HG02588 (cell line): ENCODE measurements around the gene ASB18.

Experiments
- ATAC-seq: cut with Tn5 transposase; IDR thresholded peaks from one replicate; pipeline ENCODE4 v1.9.1; 2021; ENCODE audit warnings: mild to moderate bottlenecking, moderate library complexity; ENCODE audit not compliant: unreplicated experiment

Gene ASB18

DNA sequence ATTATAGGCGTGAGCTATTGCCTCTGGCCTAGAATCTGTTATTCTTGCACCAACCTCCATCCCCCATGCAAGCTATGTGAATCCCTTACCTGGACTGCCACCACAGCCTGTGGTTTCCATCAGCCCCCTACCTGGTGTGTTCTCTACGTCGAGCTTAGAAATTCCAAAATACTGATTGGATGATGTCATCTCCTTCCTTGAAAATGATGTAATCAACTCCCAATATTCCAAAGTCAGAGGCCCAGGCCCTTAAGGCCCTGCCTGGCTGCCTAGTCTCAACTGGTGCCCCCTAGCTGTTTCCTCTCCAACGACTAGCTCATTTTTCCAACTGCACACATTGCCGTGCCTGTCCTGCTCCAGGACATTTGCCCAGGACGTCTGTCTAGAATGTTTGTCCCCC is 54.7 kb downstream of the ASB18 start:
- ATAC-seq = no peak

DNA sequence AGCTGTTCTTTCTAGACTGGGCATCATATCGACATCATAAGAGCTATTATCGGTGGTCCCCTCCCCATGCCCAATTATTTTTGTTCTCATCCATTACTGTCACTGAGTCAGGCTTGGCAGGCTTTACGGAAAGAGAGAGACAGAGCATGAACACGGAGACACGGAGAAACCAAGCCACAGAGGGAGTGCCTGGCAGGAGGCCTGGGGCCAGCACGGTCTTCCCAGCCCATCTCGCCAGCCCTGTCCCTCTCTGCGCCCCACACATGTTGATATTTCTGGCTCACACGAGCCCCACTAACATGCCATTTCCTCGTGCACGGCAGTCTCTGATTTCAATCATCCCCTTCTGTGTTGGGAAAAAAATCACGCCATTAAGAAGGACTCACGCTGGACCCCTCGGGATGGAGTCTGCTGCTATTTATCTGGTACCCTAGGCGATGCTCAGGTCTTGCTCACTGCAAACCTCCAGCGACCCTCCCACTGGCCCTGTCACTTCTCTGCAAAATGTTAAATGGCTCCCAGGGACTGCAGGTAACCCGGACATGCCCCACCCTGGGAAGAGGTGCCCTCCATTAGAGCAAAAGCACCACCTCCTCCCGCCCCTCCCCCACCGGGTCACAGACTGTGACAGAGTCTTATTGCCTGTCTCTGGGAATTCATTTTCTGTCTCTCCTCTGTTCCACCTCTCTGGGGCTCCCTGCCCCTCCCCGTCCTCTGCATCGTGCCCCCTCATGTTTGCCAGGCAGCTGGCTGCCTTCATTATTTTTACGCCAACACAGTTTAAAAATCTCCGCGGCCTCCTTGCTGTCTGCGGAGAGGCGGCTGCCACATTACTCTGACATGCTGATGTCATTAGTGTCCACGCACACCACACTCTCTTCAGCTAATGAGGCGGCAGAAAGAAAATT is 55.9 kb downstream of the ASB18 start:
- ATAC-seq = no peak

GRCh38 chr2:236207472-236207871 is 56.7 kb downstream of the ASB18 start:
- no peak for ATAC-seq

- ATAC-seq = no peak
Measured at GRCh38 chr2:236205867-236206645, 58.1 kb downstream of the ASB18 start.

DNA sequence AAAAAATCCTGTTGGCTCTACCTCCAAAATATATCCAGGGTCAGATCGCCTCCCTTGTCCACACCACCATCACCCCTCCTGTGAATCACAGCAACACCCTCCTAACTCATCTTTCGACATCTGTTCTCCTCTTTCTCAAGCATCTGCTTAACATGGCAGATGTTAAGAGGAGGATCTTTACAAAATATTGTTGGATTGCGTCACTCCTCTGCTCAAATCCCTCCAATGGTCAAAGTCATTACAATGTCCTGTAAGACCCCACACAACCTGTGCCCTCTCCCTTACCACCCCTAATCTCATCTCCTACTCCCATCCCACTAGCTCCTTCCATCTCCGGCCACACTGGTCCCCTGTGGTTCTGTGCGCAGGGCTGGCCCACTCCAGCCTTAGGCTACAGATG is 59.3 kb downstream of the ASB18 start:
- ATAC-seq = no peak

DNA sequence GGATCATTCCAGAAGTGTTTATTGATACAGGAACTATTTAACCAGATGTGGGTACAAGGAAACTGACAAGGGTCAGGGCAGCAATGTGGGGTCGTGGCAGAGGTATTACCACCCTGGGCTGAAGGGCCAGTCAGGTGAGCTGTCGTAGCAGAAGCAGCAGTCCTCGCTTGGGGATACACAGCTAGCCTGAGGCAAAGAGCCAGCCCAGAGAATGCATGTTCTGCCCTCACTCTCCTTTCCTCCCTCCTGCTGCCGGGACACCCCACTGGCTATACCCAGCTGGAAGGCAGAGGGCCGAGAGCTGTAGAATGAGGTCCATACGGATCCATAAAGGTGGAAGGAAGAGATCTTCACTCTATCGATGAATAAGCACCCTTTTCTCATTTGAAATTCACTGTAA is 63.8 kb downstream of the ASB18 start:
- ATAC-seq = no peak

- no peak for ATAC-seq
Measured at GRCh38 chr2:236196366-236196765, 67.8 kb downstream of the ASB18 start.

DNA sequence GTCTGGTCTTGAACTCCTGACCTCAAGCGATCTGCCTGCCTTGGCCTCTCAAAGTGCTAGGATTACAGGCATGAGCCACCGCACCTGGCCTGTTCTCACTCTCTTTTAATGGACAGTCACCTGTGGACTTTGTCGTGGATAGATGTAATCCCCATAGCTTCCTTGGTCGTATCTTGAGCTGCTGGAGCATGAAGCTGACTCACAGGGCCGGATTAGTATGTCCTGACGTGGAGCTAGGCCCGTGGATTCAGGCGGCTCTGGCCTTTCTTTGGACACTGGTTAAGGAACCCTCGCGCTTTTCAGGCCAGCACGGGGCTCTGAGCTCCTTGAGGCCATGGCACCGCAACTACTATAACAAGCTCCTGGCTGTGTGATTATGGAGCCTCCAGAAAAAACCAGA is 68.5 kb downstream of the ASB18 start:
- ATAC-seq = no peak

GRCh38 chr2:236194786-236195185 is 69.4 kb downstream of the ASB18 start:
- ATAC-seq = no peak

- ATAC-seq = no peak
Measured at GRCh38 chr2:236193026-236193425, 71.2 kb downstream of the ASB18 start.

DNA sequence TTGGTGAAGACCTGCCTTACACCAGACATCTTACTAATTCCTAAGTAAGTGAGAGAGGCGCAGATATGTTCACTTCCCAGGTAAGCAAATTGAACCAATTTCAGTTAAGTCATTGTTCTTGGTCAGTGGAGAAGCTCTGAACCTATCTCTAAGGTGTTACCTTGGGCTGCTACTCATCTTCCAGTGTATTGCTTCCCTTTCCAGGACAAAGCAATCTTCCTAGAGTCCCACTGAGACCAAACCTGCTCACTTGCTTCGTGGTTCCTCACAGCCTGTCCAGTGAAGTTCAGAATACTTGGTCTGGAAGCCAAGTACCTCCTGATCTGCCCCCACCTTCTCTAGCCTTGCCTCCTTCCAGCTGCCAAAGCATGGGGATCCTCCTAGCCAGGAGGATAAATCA is 73.5 kb downstream of the ASB18 start:
- no peak for ATAC-seq

- no peak for ATAC-seq
Measured at GRCh38 chr2:236184701-236185100, 79.5 kb downstream of the ASB18 start.

GRCh38 chr2:236180831-236181453 is 83.3 kb downstream of the ASB18 start:
- ATAC-seq = no peak

DNA sequence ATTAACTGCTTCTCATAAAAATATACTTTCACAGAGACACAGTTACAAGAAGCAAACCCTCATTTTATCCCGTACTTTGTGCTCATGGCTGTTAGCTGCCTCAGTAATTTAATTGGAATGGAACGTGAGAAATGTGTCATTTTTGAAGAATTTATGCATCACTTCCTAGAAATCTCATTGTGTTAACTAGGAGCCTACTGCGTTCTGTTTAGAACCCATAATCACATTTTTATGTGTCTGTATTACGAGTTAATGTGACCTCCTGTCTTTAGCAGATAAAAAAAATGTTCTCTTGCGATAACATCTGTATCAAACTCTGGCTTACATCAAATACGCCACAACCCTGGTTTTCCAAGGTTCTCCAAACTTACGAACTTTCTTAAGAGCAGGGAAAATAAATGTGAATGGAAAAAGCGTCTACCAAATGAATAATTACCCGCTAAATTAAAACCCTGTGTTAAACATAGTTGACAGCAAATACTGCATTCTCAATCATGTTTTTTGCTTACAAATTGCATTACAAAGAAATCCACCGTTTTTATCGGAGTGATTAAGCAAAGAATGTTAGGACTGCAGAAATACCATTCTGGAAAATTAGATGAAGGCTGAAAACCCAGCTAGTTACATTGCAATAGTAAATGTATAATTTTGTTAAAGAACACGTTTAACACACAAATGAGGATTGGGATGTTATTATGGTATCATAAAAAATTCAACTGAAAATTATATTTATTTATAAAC is 84.0 kb downstream of the ASB18 start:
- ATAC-seq = no peak

DNA sequence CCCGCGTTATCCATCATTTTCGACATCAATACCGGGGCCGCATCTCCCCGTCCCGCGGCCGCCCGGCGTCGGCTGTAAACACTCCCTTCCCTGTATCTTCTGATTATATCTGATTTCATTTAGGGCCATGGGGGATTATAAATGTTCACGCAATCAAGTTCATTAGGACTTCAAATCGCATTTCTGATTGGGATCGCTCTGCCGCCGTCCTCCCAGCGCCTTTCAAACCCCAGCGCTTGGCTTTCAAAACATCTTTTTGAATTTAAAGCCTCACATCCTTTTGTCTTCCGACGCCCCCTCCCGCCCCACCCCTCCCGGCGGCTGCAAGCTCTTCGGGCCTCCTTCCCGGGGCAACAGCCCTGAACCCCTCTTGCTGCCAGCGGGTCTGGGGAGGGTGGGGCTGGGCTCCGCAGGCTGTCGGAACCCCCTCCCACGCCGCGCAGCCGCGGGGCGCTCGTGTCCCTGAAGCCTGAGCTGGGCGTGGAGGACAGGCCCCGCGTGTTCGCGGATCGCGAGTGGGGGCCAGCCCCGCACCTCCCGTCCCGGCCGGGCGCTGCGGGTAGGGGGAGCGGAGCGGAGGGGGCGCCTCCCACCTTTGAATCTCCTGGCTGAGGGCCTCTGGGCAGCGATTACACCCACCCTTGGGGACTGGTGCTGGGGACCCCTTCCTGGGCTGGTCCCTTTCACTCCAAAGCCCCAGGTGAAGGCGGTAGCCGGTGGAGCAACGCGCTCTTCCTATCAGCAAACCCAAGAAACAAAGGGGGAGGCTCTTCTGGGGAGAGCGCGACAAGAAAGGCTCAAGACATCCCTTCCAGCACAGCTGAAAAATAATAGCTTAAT is 84.8 kb downstream of the ASB18 start:
- ATAC-seq = no peak

- ATAC-seq = no peak
Measured at GRCh38 chr2:236178890-236179235, 85.3 kb downstream of the ASB18 start.

DNA sequence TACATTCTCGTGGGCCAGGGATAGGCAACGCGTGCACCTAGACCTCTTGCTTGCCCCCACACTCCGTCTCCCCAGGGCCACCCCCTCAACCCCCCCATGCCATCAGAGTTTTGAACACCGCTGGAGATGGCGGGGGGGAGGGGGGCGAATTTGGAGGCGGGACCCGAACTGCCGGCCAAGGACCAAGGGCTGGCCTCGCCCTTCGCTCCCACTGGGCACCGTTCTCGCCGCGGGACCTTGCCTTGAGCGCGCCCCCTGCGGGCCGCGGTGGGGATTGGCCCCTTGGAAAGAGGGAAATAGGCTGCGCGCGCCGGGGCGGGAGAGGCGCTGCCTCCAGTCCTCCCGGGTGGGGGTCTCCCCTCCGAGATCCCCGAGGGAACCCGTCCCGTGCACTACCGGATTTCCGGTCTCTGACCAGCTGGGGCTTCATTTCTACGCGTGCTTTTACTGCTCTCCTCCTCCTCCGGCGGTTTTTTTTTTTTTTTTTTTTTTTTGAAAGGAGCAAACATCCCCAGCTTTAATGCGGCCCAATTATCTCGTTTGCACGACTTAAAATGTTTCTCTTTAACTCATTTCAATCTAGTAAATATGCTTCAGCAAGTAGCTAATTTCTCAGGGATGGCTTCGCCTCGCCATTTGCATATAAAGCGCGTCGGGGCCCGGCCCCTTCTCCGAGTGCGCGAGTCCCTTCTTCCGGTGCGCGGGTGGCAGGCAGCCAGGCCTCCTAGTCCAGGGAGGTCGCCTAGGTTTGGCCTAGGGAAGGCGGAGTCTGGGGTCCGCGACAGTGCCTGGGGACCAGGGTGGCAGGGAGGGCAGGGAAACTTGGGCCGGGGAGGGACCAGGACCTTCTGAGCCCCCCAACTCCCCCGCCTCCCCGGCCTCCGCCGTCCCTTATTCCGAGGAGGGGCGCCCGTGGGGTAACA is 86.0 kb downstream of the ASB18 start:
- no peak for ATAC-seq

DNA sequence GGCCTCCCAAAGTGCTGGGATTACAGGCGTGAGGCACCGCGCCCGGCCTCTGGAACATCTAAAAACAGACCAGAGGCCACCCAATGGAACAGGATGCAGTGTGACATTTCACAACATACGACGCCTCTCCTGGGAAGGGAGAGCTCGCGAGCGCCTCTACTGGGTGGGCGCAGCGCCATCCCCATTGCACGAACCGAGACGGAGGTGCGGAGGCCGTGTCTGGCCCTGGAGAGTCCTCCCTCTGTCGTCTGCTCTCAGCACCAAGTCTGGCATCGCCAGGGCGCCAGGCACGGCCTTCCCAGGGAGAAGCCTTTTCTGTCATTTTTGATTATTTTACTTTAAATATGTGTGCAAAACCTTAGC is 86.6 kb downstream of the ASB18 start:
- ATAC-seq = no peak

DNA sequence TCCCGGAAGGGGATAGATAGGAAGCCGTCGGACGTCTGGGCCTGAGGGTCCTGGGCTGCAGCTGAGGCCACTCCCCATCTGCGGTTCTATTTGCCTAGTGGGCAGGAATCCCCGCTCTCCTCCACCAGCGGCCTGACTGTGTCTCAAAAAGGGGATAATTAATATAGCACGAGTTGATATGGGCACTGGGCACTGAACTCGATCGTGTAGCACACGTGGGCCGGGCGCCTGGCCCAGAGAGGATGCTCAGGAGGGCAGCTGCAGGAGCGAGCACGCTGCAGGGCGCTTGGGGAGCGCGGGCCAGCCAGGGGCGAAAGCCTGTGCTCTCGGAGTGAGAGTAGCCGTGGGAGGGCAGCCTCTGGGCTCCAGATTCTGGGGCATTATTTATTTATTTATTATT is 87.3 kb downstream of the ASB18 start:
- no peak for ATAC-seq
